Tongue (tissue), 2 donors: ENCODE data around the gene DEFB112. TPM values are rescaled to one million over a fixed set of nuclear protein-coding genes. Genes with fewer than 3 reads are reported as not detected.

Experiments used
- DNase-seq: peaks from one replicate; pipeline ENCODE4 v3.0.0-alpha.2; 2015
- total RNA-seq: library from RNA; depleted of rRNA; stranded (reverse); fragments of >200 nt; gene quantifications from one replicate; pipeline ENCODE4 v1.2.3, GENCODE V29; 2014

Gene DEFB112, protein sequence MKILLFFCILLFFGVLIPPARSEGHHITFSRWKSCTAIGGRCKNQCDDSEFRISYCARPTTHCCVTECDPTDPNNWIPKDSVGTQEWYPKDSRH
- not detected for total RNA-seq

DNA sequence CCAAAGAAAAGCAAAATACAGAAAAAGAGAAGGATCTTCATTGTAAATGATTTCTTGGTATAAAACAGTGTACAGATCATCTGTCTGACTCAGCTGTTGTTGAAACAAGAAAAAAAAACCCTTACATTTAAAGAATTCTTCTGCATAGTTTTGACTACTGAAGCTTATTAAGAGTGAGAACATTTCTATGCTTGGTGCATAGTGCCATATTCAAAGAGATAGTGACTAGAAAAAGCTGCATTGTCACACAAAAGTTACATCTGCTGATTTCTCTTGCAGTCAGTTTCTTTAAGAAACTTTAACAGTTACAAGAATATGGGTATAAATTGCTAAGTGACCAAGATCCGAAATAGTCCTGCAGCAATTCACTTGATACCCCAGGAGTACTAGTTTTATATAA lies at the start of gene DEFB112:
Gene DEFB112, minus strand, starts transcription at position 101 of the 400 bp plus-strand sequence. Its CDS starts 60 bp downstream, at position 41.
- no peak for DNase-seq

DNA sequence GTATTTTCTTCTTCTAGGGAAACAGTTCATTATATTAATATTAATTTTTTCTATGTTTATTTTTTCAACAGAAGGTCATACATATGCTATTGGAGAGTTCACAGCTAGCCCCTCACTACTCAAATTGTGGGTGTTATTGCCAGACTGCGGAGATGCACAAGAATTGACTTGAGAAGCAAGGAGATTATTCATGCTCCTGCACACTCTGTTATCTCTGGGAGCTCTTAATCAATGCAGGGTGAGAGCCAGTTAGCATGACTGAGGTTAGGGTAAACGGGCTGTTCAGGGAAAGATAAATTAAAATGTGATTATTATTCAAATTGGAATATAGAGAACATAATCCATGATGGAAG lies 48.9 kb upstream of the DEFB112 start:
- DNase-seq: no peak

GRCh38 chr6:50097966-50098640 lies 48.4 kb upstream of the DEFB112 start:
- DNase-seq: no peak

DNA sequence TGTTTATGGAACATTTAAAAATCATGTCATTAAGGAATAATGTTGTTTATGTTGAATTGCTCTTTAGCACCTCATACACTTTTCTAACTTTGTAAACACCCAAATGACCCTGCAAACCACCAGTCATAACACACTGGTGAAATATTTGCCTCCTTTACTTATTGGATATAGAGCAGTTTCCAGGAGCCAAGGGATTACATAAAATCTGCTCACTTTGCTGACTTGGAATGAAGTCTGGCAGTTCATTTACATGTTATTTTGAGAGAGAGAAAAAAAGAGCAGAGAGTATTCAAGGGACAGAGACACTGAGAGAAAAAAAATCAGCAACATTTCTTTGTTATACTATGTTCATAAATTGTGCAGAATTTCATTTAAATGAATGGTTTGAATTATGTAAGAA lies 46.6 kb upstream of the DEFB112 start:
- DNase-seq: no peak

- DNase-seq: no peak
These were observed 44.2 kb upstream of the DEFB112 start for GRCh38 chr6:50093938-50094272.

- no peak for DNase-seq
These were observed 43.6 kb upstream of the DEFB112 start for GRCh38 chr6:50093116-50093937.

GRCh38 chr6:50091641-50092040 lies 41.9 kb upstream of the DEFB112 start:
- DNase-seq: no peak

- DNase-seq: no peak
These were observed 40.2 kb upstream of the DEFB112 start for GRCh38 chr6:50089911-50090310.

DNA sequence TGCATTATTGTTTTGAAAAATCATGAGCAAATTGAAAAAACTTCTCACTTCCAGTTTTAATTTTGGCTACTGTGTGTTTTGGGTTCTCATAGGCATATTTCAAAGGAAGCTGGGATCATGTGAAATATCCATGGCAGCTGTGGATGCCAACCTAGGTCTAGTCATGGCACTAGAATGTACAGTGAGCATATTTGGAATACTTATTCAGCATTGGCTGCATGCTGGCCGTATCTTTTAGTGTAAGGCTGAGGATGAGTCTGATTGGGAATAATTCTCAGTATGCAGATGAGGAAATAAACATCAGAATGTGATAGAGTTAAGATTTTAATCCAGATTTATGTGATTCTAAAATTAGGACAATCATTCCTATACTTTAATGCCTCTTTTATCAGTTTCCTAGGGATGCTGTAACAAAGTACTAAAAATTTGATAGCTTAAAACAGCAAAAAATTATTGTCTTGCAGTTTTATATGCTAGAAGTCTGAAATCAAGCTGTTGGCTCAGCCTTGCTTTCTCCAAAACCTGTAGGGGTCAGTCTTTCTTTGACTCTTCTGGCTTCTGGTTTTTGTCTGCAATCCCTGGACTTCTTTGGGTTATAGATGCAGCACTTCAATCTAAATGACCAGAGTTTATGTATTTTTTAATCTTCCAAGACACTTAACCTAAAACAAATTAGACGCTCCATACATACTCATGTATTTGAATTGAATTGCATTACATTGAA lies 37.7 kb upstream of the DEFB112 start:
- peak; percentile 19 for DNase-seq

- DNase-seq: no peak
These were observed 27.7 kb upstream of the DEFB112 start for GRCh38 chr6:50077385-50077784.

GRCh38 chr6:50076431-50076830 lies 26.7 kb upstream of the DEFB112 start:
- no peak for DNase-seq

DNA sequence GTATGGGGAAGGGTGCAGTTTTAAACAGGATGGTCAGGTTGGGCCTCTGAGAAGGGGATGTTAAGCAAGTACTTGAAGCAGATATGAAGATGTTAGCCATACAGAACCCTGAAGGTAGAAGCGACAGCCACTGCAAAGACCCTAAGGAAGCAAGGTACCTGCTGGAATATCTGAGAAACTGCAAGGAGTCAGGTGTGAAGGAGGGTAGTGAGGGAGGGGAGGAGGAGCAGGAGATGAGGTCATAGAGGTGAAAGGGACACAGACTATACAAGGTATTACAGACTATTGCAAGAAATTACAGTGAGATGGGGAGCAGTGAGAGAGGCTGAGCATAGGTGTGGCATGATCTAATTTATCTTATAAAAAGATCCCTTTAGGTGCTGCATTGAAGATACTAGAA lies 22.2 kb upstream of the DEFB112 start:
- DNase-seq: no peak

DNA sequence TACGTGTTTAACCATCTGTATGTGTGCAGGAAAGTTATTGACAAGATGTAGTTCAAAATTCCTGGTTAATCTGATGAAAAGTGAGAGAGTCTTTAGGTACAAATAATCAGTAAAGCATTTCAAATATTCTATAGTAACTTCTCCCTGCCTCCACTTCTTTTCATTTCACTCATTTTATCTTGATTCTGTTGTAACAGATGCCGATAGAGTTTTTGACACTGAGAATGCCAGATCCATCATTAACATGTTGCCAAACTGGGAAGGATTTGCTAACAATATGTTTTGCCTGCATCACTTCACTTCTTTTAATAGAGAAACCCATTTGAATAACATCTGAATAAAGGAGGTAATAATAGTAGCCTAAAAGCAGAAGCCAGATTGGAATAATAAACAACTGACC lies 20.4 kb upstream of the DEFB112 start:
- no peak for DNase-seq

DNA sequence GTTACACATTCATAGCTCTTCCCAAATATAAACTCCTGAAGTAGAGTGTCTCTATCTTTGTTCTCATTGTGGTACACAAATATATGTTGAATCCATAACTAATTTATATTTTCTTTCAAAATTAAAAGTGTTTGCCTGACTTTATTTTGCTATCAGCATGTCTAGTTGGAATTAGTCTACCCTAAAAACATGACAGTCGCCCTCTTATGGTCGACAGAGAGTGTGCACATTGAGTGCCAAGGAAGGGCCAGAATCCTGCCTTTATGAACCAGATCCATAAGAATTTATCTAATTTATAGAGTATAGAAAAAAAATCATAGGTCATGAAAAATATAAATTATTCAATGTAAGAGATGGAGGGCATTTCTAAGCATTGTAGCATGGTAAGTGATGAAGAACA lies 12.3 kb upstream of the DEFB112 start:
- no peak for DNase-seq

DNA sequence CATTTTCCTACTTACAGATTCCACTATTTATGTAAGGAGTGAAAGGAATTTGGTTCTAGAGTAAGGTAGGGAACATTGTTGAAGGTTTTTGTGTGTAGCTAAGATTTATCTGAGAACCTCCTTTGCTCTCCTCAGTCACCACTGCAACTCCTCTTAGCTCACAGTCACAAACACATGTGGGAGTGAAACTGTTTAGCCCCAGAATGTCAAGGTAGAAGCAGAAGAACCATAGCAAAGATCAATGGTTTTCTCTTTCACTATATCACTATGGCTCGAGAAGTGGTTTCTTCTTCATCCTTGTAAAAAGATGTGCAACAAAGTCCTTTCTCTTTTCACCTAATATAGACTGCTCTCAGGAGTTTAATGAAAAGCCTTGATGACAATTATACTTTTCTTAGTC lies 6.5 kb upstream of the DEFB112 start:
- no peak for DNase-seq

GRCh38 chr6:50047026-50047425 lies 2.7 kb downstream of the DEFB112 start:
- DNase-seq: no peak

DNA sequence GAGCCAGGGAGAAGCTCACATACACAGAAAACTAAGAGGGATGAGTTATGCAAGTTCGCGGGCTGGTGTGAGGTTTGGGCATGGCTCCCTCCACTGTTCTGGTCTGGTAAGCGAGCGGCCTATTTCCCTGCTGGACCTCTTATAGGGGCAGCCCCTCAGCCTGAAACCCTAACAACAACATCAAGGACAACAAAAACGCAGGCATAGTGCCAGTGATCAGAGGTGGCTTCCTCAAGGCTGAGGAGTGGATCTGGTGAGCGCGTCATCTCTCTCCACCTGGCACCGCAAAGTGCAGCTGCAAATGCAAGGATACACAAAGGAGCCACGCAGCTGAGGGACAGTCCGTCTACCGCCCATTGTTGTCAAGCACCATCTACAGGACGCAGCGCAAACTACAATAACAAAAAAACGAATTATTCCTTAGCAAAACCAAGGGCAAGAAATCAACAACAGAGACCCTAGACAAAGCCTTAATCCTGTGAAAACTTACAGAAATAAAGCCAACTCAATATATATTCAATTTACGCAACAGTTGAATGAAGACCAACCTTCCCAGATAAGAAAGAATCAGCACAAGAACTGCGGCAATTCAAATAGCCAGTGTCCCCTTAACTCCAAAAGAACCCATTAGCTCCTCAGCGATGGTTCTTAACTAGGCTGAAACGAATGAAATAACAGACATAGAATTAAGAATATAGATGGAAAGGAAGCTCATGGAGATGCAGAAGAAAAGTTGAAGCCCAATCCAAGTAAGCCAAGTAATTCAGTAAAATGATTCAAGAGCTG lies 18.8 kb downstream of the DEFB112 start:
- DNase-seq: peak; percentile 12

GRCh38 chr6:50030350-50030749 lies 19.4 kb downstream of the DEFB112 start:
- no peak for DNase-seq

GRCh38 chr6:50025258-50025657 lies 24.5 kb downstream of the DEFB112 start:
- no peak for DNase-seq

GRCh38 chr6:50021894-50022293 lies 27.8 kb downstream of the DEFB112 start, which contains the start of gene DEFB110:
TSS of gene DEFB110 (minus strand) at chr6:50021994. CDS start at chr6:50021935, 59 bp downstream.
- no peak for DNase-seq

GRCh38 chr6:50007819-50008218 lies 41.9 kb downstream of the DEFB112 start:
- no peak for DNase-seq

GRCh38 chr6:50003139-50003538 lies 46.6 kb downstream of the DEFB112 start:
- no peak for DNase-seq
